PFSK-1 (cell line): Measurements from ENCODE around the gene DSTN.

Experiments
- FOXP2 ChIP-seq: optimal IDR thresholded peaks from 2 replicates; pipeline ENCODE3; 2011; ENCODE audit warnings: borderline replicate concordance, control low read depth, inconsistent platforms; ENCODE audit not compliant: insufficient read depth; ENCODE audit errors: extremely low read length, extremely low read depth
- POLR2AphosphoS5 ChIP-seq: IDR thresholded peaks from 2 replicates; pipeline ENCODE4 v1.6.1; 2012; ENCODE audit warnings: low read depth, mild to moderate bottlenecking, control low read depth, low read length, moderate library complexity
- SIN3A ChIP-seq: IDR thresholded peaks from 2 replicates; pipeline ENCODE4 v1.6.1; 2012; ENCODE audit warnings: mild to moderate bottlenecking, low read length, moderate library complexity, borderline replicate concordance; ENCODE audit not compliant: insufficient read depth
- TAF1 ChIP-seq: IDR thresholded peaks from 2 replicates; pipeline ENCODE4 v1.6.1; 2012; ENCODE audit warnings: low read length, control low read depth, borderline replicate concordance; ENCODE audit not compliant: insufficient read depth
- TF ChIP-seq, protein P1 (sequence below), 2 experiments: IDR thresholded peaks; 2 replicates each; pipeline versions ENCODE4 v1.6.1 to v1.8.0; 2011 to 2012; ENCODE audit warnings: low read depth in 2 of 2, low read length in 2 of 2, control low read depth in 1 of 2, inconsistent platforms in 1 of 2, mild to moderate bottlenecking in 1 of 2, moderate library complexity in 1 of 2; ENCODE audit not compliant: insufficient read depth in 1 of 2

DSTN gene

DNA sequence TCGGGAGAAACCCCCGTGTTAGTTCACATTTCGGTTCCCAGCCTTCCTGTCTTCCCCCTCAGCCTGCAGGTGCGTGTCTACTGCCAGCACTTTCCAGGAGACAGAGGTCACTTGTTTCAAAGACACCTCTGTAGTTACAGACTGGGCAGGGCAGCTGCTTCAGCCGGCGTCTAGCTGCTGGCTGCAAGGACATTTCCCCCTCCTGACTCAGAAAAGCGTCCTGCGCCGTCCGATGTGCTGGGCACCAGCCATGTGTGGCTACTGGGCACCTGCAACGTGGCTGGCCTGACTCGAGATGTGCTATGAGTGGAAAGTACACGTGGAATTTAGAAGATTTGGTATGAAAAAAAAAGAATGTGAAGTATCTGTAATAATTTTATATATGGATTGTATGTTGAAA lies 74.6 kb downstream of the DSTN start:
- no peak for TF ChIP-seq SIN3A
- TF ChIP-seq TAF1 = no peak
- TF ChIP-seq FOXP2 = no peak
- TF ChIP-seq, protein P1, sequence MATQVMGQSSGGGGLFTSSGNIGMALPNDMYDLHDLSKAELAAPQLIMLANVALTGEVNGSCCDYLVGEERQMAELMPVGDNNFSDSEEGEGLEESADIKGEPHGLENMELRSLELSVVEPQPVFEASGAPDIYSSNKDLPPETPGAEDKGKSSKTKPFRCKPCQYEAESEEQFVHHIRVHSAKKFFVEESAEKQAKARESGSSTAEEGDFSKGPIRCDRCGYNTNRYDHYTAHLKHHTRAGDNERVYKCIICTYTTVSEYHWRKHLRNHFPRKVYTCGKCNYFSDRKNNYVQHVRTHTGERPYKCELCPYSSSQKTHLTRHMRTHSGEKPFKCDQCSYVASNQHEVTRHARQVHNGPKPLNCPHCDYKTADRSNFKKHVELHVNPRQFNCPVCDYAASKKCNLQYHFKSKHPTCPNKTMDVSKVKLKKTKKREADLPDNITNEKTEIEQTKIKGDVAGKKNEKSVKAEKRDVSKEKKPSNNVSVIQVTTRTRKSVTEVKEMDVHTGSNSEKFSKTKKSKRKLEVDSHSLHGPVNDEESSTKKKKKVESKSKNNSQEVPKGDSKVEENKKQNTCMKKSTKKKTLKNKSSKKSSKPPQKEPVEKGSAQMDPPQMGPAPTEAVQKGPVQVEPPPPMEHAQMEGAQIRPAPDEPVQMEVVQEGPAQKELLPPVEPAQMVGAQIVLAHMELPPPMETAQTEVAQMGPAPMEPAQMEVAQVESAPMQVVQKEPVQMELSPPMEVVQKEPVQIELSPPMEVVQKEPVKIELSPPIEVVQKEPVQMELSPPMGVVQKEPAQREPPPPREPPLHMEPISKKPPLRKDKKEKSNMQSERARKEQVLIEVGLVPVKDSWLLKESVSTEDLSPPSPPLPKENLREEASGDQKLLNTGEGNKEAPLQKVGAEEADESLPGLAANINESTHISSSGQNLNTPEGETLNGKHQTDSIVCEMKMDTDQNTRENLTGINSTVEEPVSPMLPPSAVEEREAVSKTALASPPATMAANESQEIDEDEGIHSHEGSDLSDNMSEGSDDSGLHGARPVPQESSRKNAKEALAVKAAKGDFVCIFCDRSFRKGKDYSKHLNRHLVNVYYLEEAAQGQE (IDR thresholded peaks at IDR 0.05; ENCODE audit: insufficient read depth in 1 of 2, low read depth in 2 of 2, low read length in 2 of 2) = no peak

DNA sequence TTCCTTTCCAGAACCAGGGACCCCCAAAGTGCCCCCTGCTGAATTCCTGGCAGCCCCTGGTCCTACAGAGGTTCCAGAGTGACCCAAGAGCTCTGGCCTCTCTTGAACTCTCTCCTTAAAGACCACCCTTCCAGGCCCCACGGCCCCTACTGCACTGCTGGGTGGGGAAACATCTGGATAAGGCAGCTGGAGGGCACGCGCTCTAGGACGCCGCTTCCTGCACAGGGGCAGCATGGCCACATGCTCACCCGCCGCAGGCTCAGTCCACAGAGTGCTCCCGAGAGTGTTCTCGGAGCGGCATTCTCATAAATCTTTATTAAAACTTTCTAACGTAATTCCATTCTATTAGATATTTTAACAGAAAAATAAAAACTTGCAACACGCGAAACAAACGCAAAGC lies 75.1 kb downstream of the DSTN start:
- TF ChIP-seq FOXP2 (no peak), SIN3A (no peak), POLR2AphosphoS5 (no peak), TAF1 (no peak)
- TF ChIP-seq, protein P1 (IDR thresholded peaks at IDR 0.05; ENCODE audit: insufficient read depth in 1 of 2, low read depth in 2 of 2, low read length in 2 of 2) = no peak

DNA sequence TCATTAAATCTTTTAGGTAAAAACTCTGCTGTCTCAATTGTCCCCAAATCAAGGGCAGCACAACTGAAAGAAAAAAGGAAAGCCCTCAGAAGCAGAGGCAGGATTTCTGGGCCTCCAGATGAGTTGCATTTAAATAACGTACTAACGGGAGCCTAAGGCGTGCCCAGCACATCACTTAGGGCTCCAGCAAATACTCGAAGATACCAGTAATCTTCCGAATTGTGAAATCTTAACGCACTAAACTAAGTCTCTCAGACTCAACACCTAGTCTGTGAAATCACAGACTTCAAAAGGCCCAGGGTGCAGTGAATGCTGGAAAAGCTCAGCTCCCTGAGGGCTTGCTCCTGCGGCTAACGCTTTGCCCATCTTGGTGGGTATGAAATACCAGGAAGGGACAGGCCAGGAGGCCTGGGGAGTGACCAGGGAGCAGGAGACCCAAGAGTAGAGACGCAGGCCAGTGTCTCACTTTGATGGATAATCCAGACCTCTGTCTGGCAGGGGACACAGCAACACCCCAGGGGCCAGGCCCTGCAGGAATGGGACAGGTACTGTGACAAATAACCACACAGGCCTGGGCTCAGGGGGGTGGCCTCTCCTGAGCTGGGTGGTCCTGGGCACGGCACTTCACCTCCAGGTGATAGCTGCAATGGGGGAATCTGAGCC lies 75.8 kb downstream of the DSTN start:
- TF ChIP-seq SIN3A = no peak
- TF ChIP-seq POLR2AphosphoS5 = no peak
- TF ChIP-seq FOXP2 = no peak
- TF ChIP-seq TAF1 = no peak
- TF ChIP-seq, protein P1 (IDR thresholded peaks at IDR 0.05; ENCODE audit: insufficient read depth in 1 of 2, low read depth in 2 of 2, low read length in 2 of 2) = no peak

DNA sequence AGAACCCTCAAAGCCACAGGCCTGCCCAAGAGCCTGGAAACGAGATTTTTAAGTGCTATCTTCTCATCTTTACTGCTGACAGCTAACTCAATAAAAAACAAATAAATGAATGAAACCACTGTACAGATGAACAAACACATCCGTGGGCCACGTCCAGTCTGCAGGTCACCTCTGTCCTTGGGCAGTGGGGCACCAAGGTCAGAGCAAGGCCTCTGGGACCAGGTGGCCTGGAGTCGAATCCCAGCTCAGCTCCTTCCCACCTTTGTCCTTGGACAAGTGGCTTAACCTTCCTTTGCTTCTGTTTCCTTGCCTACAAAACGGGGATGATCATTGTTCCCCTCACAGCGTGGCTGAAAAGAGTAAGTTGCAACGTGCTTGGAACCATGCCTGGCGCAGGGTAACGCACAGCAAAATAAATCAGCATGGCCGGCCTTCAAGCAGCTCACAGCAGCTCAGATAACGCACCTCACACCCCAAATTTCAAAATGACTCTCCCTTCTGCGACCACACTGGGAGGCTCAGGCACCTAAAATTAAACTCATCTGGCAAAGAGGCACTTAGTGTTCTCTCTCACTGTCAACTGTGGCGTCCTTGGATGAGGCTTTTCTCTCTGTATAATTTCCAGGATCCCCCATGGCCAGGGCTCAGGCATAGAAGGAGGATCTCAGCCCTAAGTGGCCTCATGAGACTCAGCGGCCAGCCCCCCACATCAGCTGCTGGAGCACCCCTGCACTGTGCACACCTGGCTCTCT lies 76.5 kb downstream of the DSTN start:
- TF ChIP-seq SIN3A (no peak), FOXP2 (no peak), TAF1 (no peak), POLR2AphosphoS5 (no peak)
- TF ChIP-seq, protein P1 (IDR thresholded peaks at IDR 0.05; ENCODE audit: insufficient read depth in 1 of 2, low read depth in 2 of 2, low read length in 2 of 2) = no peak
